PC-9 (cell line): ENCODE measurements around the gene SPDYE1. TPM values are rescaled to one million over a fixed set of nuclear protein-coding genes. Genes with fewer than 3 reads are reported as not detected.
"Not testable (repeated sequence)": the region's sequence is repeated elsewhere in the genome, so short reads cannot be mapped to it uniquely, and the experiment has no call there.

ENCODE experiments used
- BruUV-seq: library from RNA; stranded (reverse); fragments of 400-500 nt; replicated peaks from 2 replicates; lab custom pipeline; 2021; lab: Mats Ljungman, UMichigan
- CTCF ChIA-PET: fragments of 300-600 bp; sonication (Branson Sonifier 250); formaldehyde crosslinking; loops from one replicate; lab custom pipeline; 2022; ENCODE audit warnings: antibody characterized with exemption; lab: Charles Lee
- POLR2A ChIA-PET: fragments of 300-600 bp; sonication (Branson Sonifier 250); formaldehyde crosslinking; loops from one replicate; lab custom pipeline; 2022; ENCODE audit warnings: antibody characterized with exemption; ENCODE audit not compliant: unreplicated experiment; lab: Charles Lee
- DNase-seq, 2 experiments: peaks; one replicate each; pipeline versions ENCODE4 v3.0.0 to v3.0.0-alpha.2; 2015 to 2022; ENCODE audit warnings: mixed read lengths in 1 of 2
- H2AFZ ChIP-seq: fragments of 200-600 bp; sonication (generic); 2 replicates; pipeline ENCODE4 v1.8.1; 2017; ENCODE audit warnings: antibody characterized with exemption
- H3F3A ChIP-seq: fragments of 200-600 bp; sonication (generic); 2 replicates; pipeline ENCODE4 v1.8.1; 2017; ENCODE audit warnings: antibody characterized with exemption, mild to moderate bottlenecking, low read depth; ENCODE audit not compliant: insufficient read depth
- H3K27ac ChIP-seq: fragments of 200-600 bp; sonication (generic); 2 replicates; pipeline ENCODE4 v1.6.1; 2016; ENCODE audit warnings: mixed run types
- H3K27me3 ChIP-seq: fragments of 200-600 bp; sonication (generic); 2 replicates; pipeline ENCODE4 v1.6.1; 2016; ENCODE audit warnings: low read depth, mixed run types; ENCODE audit not compliant: insufficient read depth
- H3K36me3 ChIP-seq: fragments of 200-600 bp; sonication (generic); 2 replicates; pipeline ENCODE4 v1.6.1; 2016; ENCODE audit warnings: low read depth, mixed run types
- H3K4me1 ChIP-seq: fragments of 200-600 bp; sonication (generic); replicated peaks from 2 replicates; pipeline ENCODE4 v1.6.1; 2016; ENCODE audit warnings: mixed run types; ENCODE audit not compliant: insufficient read depth
- H3K4me2 ChIP-seq: fragments of 200-600 bp; sonication (generic); 2 replicates; pipeline ENCODE4 v1.6.1; 2017; ENCODE audit warnings: mixed run types
- H3K4me3 ChIP-seq: fragments of 200-600 bp; sonication (generic); 2 replicates; pipeline ENCODE4 v1.6.1; 2016; ENCODE audit warnings: mixed run types
- H3K79me2 ChIP-seq: fragments of 200-600 bp; sonication (generic); 2 replicates; pipeline ENCODE4 v1.6.1; 2017; ENCODE audit warnings: low read depth, mixed run types
- H3K9me2 ChIP-seq: fragments of 200-600 bp; sonication (generic); 2 replicates; pipeline ENCODE4 v1.8.1; 2017; ENCODE audit warnings: mild to moderate bottlenecking; ENCODE audit not compliant: insufficient read depth
- H3K9me3 ChIP-seq: fragments of 200-600 bp; sonication (generic); 2 replicates; pipeline ENCODE4 v1.8.1; 2016; ENCODE audit warnings: low read depth; ENCODE audit not compliant: insufficient read depth
- H4K20me1 ChIP-seq: fragments of 200-600 bp; sonication (generic); 2 replicates; pipeline ENCODE4 v1.8.1; 2017; ENCODE audit not compliant: insufficient read depth
- CTCF ChIP-seq: fragments of 200-600 bp; sonication (generic); conservative IDR thresholded peaks from 2 replicates; pipeline ENCODE4 v1.6.1; 2017; ENCODE audit warnings: mixed run types, antibody characterized with exemption, mild to moderate bottlenecking, moderate library complexity
- EZH2 ChIP-seq: fragments of 200-600 bp; sonication (generic); IDR thresholded peaks from 2 replicates; pipeline ENCODE4 v1.8.0; 2017; ENCODE audit warnings: antibody characterized with exemption, low read depth
- intact Hi-C: fragments of 100-400 bp; cut with micrococcal nuclease; formaldehyde crosslinking; loops from one replicate; pipeline ENCODE4 v1.10.0; 2022; ENCODE audit not compliant: unreplicated experiment
- total RNA-seq: library from RNA; stranded (reverse); gene quantifications from 2 replicates; pipeline ENCODE4 v1.2.3, GENCODE V29; 2021

Gene SPDYE1
- total RNA-seq, 1 experiment from 2014 or later = not detected

- no peak for TF ChIP-seq CTCF
- no peak for TF ChIP-seq EZH2
- Histone ChIP-seq H4K20me1 (no peaks in the 10 kb centered on the region), H3K4me1 (no peaks in the 10 kb centered on the region), H3K27ac (no peak overlapping the region), H3K79me2 (no peaks in the 10 kb centered on the region), H3K4me2 (no peak overlapping the region), H3K9me3 (no peaks in the 10 kb centered on the region), H2AFZ (no peak overlapping the region), H3F3A (no peaks in the 10 kb centered on the region), H3K36me3 (no peaks in the 10 kb centered on the region), H3K27me3 (no peaks in the 10 kb centered on the region), H3K4me3 (no peak overlapping the region), H3K9me2 (no peaks in the 10 kb centered on the region)
- no peak for DNase-seq
- intact Hi-C loops = no loop called here
- BruUV-seq = no TSS peak
- ChIA-PET CTCF (no interaction called here), POLR2A (no interaction called here)
Observed at GRCh38 chr7:43977525-43977924, 20.2 kb upstream of the SPDYE1 start.

GRCh38 chr7:43978102-43978501 lies 19.6 kb upstream of the SPDYE1 start:
- H3K9me3 ChIP-seq, H3K4me2 ChIP-seq, BruUV-seq, intact Hi-C loops, POLR2A ChIA-PET, H2AFZ ChIP-seq, H3K36me3 ChIP-seq, H3K4me1 ChIP-seq, CTCF ChIA-PET, H3K27ac ChIP-seq, DNase-seq, H4K20me1 ChIP-seq, H3K27me3 ChIP-seq, H3K4me3 ChIP-seq, H3K9me2 ChIP-seq, H3F3A ChIP-seq, H3K79me2 ChIP-seq: not testable (repeated sequence)

GRCh38 chr7:43982848-43983247 lies 14.8 kb upstream of the SPDYE1 start:
- POLR2A ChIA-PET, H3K4me1 ChIP-seq, H3K27me3 ChIP-seq, H3K4me3 ChIP-seq, H3F3A ChIP-seq, intact Hi-C loops, H3K79me2 ChIP-seq, H4K20me1 ChIP-seq, CTCF ChIA-PET, H3K9me2 ChIP-seq, H2AFZ ChIP-seq, H3K9me3 ChIP-seq, H3K36me3 ChIP-seq, H3K4me2 ChIP-seq, BruUV-seq, H3K27ac ChIP-seq: not testable (repeated sequence)
- peak in 1 of 2 experiments; percentile 48 for DNase-seq

- intact Hi-C loops, H4K20me1 ChIP-seq: not testable (repeated sequence)
- BruUV-seq = TSS peak; percentile 5
Observed at GRCh38 chr7:43983736-43984135, 14.0 kb upstream of the SPDYE1 start.

More at GRCh38 chr7:43983736-43984135, 14.0 kb upstream of the SPDYE1 start:
- DNase-seq, H3K27ac ChIP-seq, H3K9me2 ChIP-seq, H3F3A ChIP-seq, H3K36me3 ChIP-seq, H3K4me3 ChIP-seq, H3K4me2 ChIP-seq, H3K4me1 ChIP-seq, POLR2A ChIA-PET, H3K79me2 ChIP-seq, H2AFZ ChIP-seq, H3K9me3 ChIP-seq, H3K27me3 ChIP-seq: not testable (repeated sequence)
- CTCF ChIA-PET = interaction anchor here (0.6 kb wide), 1 partner anchor 601 kb away, joined by 3 read pairs; no protein-coding TSS in a partner anchor
- peak; percentile 42; the same call in 1 of the 2 replicates for TF ChIP-seq CTCF
